Spleen (tissue), 7 donors: ENCODE measurements around the gene TRABD2B.

Experiments used
- POLR2AphosphoS5 ChIP-seq, 3 donors: sonication (generic); formaldehyde crosslinking; IDR thresholded peaks; one replicate each; pipeline ENCODE4 v1.5.1; 2017; ENCODE audit warnings: antibody characterized with exemption in 3 of 3
- TF ChIP-seq, protein P1 (sequence below), 11 experiments: fragments of 200-600 bp in 7 of 11; fragments of 450-650 bp in 4 of 11; sonication (generic) in 4 of 11; IDR thresholded peaks in 8 of 11; conservative IDR thresholded peaks in 3 of 11; 1 replicate in 7 of 11; 2 replicates in 4 of 11; pipeline versions ENCODE4 v1.4.0 to v1.8.0; 2016 to 2021; ENCODE audit warnings: antibody characterized with exemption in 11 of 11, inconsistent platforms in 4 of 11, mild to moderate bottlenecking in 1 of 11
- donor health status: DM: no; HTN: no; CAD: no; lungs with moderate emphysema.
- donor health status: DM: no; HTN: no; CAD: no.
- donor health status: DM: no; HTN: no; CAD: no.

DNA sequence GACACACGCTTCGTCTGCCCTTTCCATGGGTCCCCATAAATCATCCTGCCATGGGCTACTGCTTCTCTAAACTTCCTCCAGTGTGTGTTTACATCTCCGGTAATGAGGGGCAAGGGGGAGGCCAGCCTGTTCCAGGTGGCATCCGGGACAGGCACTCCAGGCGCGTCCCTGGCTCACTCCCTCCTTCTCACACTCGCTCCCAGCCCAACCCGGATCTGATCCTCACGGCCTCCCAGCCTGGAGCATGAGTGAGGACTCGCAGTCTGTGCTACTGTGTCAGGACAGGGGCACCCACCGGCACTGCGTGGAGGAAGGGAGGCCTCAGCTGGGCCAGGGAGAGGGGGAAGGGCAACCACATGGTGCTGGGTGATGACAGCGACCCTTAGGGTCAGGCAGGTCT, 225.4 kb downstream of the TRABD2B start:
- TF ChIP-seq, protein P1, sequence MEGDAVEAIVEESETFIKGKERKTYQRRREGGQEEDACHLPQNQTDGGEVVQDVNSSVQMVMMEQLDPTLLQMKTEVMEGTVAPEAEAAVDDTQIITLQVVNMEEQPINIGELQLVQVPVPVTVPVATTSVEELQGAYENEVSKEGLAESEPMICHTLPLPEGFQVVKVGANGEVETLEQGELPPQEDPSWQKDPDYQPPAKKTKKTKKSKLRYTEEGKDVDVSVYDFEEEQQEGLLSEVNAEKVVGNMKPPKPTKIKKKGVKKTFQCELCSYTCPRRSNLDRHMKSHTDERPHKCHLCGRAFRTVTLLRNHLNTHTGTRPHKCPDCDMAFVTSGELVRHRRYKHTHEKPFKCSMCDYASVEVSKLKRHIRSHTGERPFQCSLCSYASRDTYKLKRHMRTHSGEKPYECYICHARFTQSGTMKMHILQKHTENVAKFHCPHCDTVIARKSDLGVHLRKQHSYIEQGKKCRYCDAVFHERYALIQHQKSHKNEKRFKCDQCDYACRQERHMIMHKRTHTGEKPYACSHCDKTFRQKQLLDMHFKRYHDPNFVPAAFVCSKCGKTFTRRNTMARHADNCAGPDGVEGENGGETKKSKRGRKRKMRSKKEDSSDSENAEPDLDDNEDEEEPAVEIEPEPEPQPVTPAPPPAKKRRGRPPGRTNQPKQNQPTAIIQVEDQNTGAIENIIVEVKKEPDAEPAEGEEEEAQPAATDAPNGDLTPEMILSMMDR (IDR thresholded peaks at IDR 0.05 in 8 of 11, conservative IDR thresholded peaks at IDR 0.05 in 3 of 11): no peak
- no peak for TF ChIP-seq POLR2AphosphoS5 (IDR thresholded peaks at IDR 0.05)
